Measurements from ENCODE around the gene SFT2D1.

- TF ChIP-seq CTCF (IDR thresholded peaks at IDR 0.05) (no peak), POLR2A (IDR thresholded peaks at IDR 0.05) (no peak)
Measured at GRCh38 chr6:166387642-166388289, 45.4 kb upstream of the SFT2D1 start.

Data from Peyer's patch (tissue), 4 donors.